NCI-H82 treated with DMSO at 0.1 percent for 48 hours (cell line): Measurements from ENCODE around the gene PSMD2.
A peak's percentile ranks its signal among the peaks of the same experiment; 100 is the strongest.

ENCODE experiments used
- DNase-seq: peaks from one replicate; lab custom pipeline; 2025; ENCODE audit not compliant: unreplicated experiment; lab: John Stamatoyannopoulos, UW

Gene PSMD2

DNA sequence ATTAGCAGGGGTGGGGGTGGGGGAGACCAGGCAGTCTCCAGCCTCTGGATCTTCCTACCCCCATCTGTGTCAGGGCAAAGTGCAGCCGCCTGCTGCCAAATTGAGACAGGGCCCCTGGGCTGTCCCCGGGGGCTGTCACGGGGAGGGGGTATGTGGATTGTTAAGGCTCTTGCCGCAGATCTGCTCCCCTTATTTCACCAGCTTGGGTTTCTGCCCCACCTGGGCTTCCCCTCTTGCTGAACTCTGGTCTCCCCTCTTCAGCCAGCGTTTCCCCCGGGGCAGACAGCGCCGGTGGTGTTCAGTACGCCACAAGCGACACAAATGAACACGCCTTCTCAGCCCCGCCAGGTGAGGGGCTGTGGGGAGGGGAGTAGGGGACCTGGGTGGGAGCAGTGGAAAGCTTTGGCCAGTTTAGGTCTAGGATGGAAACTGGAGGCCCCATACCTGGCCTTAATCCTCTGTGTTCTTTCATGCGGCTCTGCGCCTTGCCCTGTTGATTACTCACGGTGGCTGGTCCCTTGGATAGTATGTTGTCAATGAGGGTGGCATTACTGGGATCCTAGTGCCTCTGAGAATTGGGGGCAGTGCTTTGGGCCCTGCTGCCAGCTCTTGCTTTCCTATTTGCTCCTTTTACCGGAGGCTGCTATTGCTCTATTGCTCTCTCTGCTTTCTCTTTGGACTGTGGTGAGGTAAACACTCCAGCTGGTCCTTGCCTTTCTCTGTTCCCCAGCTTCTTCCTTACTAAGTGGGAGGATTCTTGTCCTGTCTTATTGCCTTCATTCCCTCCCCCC lies 17.0 kb downstream of the PSMD2 start:
- no peak for DNase-seq

- DNase-seq, result no peak
Measured at GRCh38 chr3:184316792-184317191, 17.8 kb downstream of the PSMD2 start.

DNA sequence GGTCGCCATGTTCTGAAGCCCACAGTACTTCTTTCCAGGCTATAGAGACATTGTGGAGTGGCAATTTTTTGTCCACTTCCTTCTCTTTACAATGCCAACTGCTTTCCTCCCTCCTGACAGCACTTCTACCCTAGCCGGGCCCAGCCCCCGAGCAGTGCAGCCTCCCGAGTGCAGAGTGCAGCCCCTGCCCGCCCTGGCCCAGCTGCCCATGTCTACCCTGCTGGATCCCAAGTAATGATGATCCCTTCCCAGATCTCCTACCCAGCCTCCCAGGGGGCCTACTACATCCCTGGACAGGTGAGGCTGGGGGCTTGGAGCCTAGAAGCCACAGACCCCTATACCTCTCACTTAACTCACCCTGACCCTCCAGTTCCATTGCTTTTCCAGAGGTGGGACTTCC lies 18.2 kb downstream of the PSMD2 start:
- no peak for DNase-seq

DNA sequence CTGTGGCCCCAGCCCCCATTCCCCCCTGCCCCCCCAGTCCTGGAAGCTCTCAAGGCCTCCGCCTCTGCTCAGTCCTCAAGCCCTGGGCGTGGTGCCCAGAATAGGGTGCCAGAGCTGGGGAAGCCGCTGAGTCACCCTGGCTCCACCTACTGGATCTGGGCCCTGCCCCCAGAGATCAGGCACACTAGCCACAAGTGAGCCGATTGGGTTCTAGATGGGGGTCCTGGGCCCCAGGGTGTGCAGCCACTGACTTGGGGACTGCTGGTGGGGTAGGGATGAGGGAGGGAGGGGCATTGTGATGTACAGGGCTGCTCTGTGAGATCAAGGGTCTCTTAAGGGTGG lies 21.0 kb downstream of the PSMD2 start:
- no peak for DNase-seq

GRCh38 chr3:184321666-184322065 lies 22.6 kb downstream of the PSMD2 start:
- DNase-seq, result no peak

GRCh38 chr3:184322731-184323487 lies 23.9 kb downstream of the PSMD2 start:
- DNase-seq, result no peak

DNA sequence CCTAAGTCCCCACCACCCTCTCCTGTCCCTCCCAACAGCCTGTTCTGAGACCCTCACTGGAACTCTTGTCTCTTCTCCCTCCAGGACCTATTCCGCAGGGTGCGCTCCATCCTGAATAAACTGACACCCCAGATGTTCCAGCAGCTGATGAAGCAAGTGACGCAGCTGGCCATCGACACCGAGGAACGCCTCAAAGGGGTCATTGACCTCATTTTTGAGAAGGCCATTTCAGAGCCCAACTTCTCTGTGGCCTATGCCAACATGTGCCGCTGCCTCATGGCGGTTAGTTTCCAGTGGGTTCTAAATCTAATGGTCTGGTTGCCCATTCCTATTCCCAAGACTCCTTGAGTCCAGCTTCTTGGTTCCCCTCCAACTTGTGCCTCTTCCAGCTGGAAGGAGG lies 24.7 kb downstream of the PSMD2 start:
- no peak for DNase-seq

- DNase-seq, result no peak
Measured at GRCh38 chr3:184325269-184325668, 26.2 kb downstream of the PSMD2 start.

GRCh38 chr3:184325715-184326369 lies 26.8 kb downstream of the PSMD2 start:
- no peak for DNase-seq

GRCh38 chr3:184327171-184327570 lies 28.1 kb downstream of the PSMD2 start:
- DNase-seq, result no peak

DNA sequence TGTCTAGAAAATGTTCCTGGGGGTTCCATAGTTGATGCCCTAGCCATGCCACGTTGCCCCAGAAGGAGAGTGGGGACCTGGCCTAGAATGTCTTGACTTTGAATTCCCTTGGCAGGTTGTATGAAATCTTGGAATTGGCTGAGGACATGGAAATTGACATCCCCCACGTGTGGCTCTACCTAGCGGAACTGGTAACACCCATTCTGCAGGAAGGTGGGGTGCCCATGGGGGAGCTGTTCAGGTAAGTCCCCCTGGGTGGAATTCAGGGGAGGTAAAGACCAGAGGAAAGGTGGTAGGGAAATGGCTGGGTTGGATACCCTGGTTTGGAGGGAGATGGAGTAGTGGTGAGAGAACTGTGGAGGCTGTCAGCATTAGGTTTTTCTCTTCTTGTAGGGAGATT lies 29.5 kb downstream of the PSMD2 start:
- DNase-seq, result no peak

GRCh38 chr3:184332370-184333090 lies 33.5 kb downstream of the PSMD2 start:
- DNase-seq, result no peak

GRCh38 chr3:184333190-184333589 lies 34.1 kb downstream of the PSMD2 start:
- no peak for DNase-seq

DNA sequence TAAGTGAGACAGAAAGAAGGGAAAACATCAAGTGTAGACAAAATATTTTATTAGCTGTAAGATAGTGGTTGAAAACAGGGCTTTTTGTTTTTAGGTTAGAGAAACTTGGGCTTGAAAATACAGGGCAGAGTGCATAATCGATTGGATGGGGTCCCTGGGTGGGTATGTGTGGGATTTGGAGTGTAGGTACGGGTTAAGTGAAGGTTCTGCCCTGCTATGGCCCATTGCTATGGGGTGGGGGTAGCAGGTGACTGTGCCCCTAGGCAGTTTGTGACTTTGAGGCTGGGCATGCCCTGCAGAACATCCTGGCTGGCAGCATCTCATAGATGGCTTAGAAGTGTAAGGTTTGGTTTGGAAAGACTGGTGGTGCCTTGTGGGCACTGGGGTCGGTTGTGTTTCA lies 34.7 kb downstream of the PSMD2 start:
- no peak for DNase-seq

- DNase-seq, result no peak
Measured at GRCh38 chr3:184334470-184335158, 35.6 kb downstream of the PSMD2 start.

- DNase-seq, result no peak
Measured at GRCh38 chr3:184335291-184335660, 36.2 kb downstream of the PSMD2 start.

- DNase-seq, result peak; percentile 67
Measured at GRCh38 chr3:184335661-184336546, 36.9 kb downstream of the PSMD2 start.

DNA sequence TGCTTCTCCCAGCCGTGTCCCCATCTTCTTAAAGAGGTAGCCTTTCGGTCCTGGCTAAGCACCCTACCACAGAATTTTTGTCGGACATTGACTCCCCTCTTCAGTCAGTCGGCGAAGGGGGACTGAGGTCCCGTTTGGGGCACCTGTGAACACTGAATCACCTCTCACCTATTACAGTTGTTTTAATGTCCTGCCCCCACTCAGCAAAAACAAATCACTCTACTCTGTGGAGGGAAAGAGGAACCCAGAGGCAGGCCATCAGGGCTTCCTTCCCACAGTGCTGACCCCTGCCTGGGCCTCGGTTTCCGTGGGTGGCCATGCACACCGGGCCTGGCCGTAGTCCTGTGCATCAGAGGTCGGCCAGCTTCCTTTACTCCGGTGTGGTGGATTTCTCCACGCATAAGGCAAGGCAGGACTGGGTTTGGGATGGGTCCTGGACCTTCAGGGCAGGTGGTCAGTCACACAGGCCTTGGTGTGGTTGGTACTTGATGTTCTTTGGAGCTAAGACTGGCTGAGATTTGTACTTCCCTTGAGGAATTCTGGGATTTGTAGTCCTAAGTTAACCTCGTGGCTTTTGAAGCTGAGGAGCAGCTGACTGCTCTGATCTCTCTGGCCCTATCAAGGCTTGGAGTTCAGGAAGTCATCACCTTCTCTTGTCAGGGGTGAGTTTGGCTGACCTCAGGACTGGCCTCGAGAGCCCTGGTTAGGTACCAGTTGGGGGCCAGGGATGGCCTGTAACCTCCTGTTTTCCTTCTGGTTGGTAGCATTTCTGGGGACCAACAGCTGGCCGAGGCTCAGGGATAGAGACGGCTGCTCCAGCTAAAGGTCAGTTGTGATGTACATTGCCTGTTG lies 37.7 kb downstream of the PSMD2 start:
- peak; percentile 22 for DNase-seq

- no peak for DNase-seq
Measured at GRCh38 chr3:184337399-184337714, 38.3 kb downstream of the PSMD2 start, which contains the start of gene FAM131A. Gene FAM131A, plus strand, starts transcription at chr3:184337600. Its CDS starts 31 bp downstream, at chr3:184337631.
